GM23248 (cell line): ENCODE data around the gene OPRD1.

Experiments used
- EZH2 ChIP-seq: fragments of 200-600 bp; sonication (generic); IDR thresholded peaks from 2 replicates; pipeline ENCODE4 v1.6.1; 2018; ENCODE audit warnings: antibody characterized with exemption, mild to moderate bottlenecking; ENCODE audit not compliant: insufficient read depth, poor library complexity, severe bottlenecking
- EZH2phosphoT487 ChIP-seq: fragments of 200-600 bp; sonication (generic); IDR thresholded peaks from 2 replicates; pipeline ENCODE4 v1.6.1; 2018; ENCODE audit warnings: antibody characterized with exemption, moderate library complexity, mild to moderate bottlenecking, low read depth; ENCODE audit not compliant: insufficient read depth

GRCh38 chr1:28886731-28887418, 74.9 kb downstream of the OPRD1 start:
- no peak for TF ChIP-seq EZH2
- no peak for TF ChIP-seq EZH2phosphoT487
